K562 (cell line): ENCODE results near the gene MLLT3. TPM values are rescaled to one million over a fixed set of nuclear protein-coding genes. Genes with fewer than 3 reads are reported as not detected.

Source experiments
- BRCA1 ChIP-seq, 2 experiments: fragments of 450-650 bp in 1 of 2; sonication (generic) in 1 of 2; formaldehyde crosslinking in 1 of 2; IDR thresholded peaks; 2 replicates each; pipeline versions ENCODE4 v1.5.0 to v1.6.1; 2017 to 2020; ENCODE audit warnings: mild to moderate bottlenecking in 1 of 2, missing genetic modification reagents in 1 of 2
- HDGF ChIP-seq: fragments of 450-650 bp; IDR thresholded peaks from 2 replicates; pipeline ENCODE4 v1.6.1; 2016
- PCBP2 ChIP-seq: fragments of 200-400 bp; formaldehyde crosslinking; IDR thresholded peaks from 2 replicates; pipeline ENCODE4 v1.6.1; 2018; ENCODE audit warnings: low read length, low read depth, mild to moderate bottlenecking, moderate library complexity; ENCODE audit not compliant: poor library complexity, severe bottlenecking
- RB1 ChIP-seq: fragments of 450-650 bp; IDR thresholded peaks from 2 replicates; pipeline ENCODE4 v1.6.1; 2017; ENCODE audit warnings: low read depth, mild to moderate bottlenecking
- RBM22 ChIP-seq: fragments of 200-400 bp; formaldehyde crosslinking; IDR thresholded peaks from 2 replicates; pipeline ENCODE4 v1.6.1; 2018; ENCODE audit warnings: low read length, low read depth; ENCODE audit not compliant: poor library complexity, severe bottlenecking
- TCF15 ChIP-seq: fragments of 250-450 bp; sonication (Bioruptor Pico); IDR thresholded peaks from 2 replicates; pipeline ENCODE4 v1.8.0; 2022; ENCODE audit warnings: moderate library complexity, mild to moderate bottlenecking, inconsistent platforms
- ZNF76 ChIP-seq: fragments of 250-450 bp; sonication (Bioruptor Pico); IDR thresholded peaks from 2 replicates; pipeline ENCODE4 v1.4.0; 2020; ENCODE audit warnings: mild to moderate bottlenecking, moderate library complexity, borderline replicate concordance
- polyA plus RNA-seq, 8 experiments: library from polyadenylated mRNA; depleted of rRNA in 4 of 8; stranded (reverse) in 5 of 8; unstranded in 3 of 8; fragments of >200 nt; fragmentation: Nextera tagmentation in 2 of 8; fragmentation: Illumina TruSeq in 1 of 8; extraction: Ambion mirVana in 2 of 8; extraction: Trizol in 1 of 8; gene quantifications; 2 replicates each; pipeline versions ENCODE4 v1.2.1 to v1.2.3, GENCODE V29; 2011 to 2014; ENCODE audit warnings: inconsistent platforms in 1 of 8, missing spikeins in 1 of 8
- total RNA-seq, 7 experiments: library from RNA; depleted of rRNA in 6 of 7; stranded (reverse); fragments of >200 nt in 6 of 7; fragmentation: Illumina TruSeq in 2 of 7; extraction: Trizol in 2 of 7; gene quantifications; 2 replicates each; pipeline versions ENCODE4 v1.2.1 to v1.2.3, GENCODE V29; 2011 to 2021; ENCODE audit warnings: low replicate concordance in 1 of 7
- TF ChIP-seq, protein P1 (sequence below): fragments of 450-650 bp; formaldehyde crosslinking; IDR thresholded peaks from 2 replicates; pipeline ENCODE4 v1.4.0; 2022; ENCODE audit warnings: missing genetic modification characterization
- TF ChIP-seq, protein P2 (sequence below): fragments of 250-450 bp; sonication (Bioruptor Pico); IDR thresholded peaks from 2 replicates; pipeline ENCODE4 v1.4.0; 2020; ENCODE audit warnings: mild to moderate bottlenecking, moderate library complexity
- TF ChIP-seq, protein P3 (sequence below): fragments of 150-350 bp; conservative IDR thresholded peaks from 2 replicates; pipeline ENCODE4 v1.6.1; 2014; ENCODE audit warnings: low read length

The MLLT3 gene
- total and polyA plus RNA-seq, 9 of the 15 experiments (the other 6 are each of a cell fraction or from before 2014, with no cell fraction given): 0.07 to 0.42 (median 0.22) TPM; not detected in 4

DNA sequence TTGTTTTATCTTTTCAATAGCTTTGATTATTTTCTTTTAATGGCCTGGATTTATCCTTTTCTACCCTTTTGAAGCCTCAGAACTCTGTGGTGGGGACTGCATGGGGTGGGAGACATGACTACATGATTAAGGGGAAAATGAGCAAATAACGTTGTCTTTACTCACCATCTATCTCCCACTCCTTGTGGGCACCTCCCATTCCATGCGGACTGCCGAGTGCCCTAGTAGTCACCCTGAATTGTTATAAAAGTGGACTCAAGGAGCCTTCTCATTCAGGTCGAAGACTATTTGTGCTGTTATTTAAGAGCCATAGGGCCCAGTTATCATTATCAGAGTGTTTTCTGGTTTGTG is 281.8 kb downstream of the MLLT3 start (continued):
- TF ChIP-seq, protein P1, sequence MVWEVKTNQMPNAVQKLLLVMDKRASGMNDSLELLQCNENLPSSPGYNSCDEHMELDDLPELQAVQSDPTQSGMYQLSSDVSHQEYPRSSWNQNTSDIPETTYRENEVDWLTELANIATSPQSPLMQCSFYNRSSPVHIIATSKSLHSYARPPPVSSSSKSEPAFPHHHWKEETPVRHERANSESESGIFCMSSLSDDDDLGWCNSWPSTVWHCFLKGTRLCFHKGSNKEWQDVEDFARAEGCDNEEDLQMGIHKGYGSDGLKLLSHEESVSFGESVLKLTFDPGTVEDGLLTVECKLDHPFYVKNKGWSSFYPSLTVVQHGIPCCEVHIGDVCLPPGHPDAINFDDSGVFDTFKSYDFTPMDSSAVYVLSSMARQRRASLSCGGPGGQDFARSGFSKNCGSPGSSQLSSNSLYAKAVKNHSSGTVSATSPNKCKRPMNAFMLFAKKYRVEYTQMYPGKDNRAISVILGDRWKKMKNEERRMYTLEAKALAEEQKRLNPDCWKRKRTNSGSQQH: no peak
- TF ChIP-seq ZNF76 (CRISPR knock-in tag) (no peak), BRCA1 (IDR thresholded peaks at IDR 0.05) (no peak), BRCA1 (CRISPR knock-in tag; IDR thresholded peaks at IDR 0.05) (no peak), PCBP2 (no peak), RBM22 (no peak), HDGF (no peak), RB1 (no peak), TCF15 (no peak)
- TF ChIP-seq, protein P2, sequence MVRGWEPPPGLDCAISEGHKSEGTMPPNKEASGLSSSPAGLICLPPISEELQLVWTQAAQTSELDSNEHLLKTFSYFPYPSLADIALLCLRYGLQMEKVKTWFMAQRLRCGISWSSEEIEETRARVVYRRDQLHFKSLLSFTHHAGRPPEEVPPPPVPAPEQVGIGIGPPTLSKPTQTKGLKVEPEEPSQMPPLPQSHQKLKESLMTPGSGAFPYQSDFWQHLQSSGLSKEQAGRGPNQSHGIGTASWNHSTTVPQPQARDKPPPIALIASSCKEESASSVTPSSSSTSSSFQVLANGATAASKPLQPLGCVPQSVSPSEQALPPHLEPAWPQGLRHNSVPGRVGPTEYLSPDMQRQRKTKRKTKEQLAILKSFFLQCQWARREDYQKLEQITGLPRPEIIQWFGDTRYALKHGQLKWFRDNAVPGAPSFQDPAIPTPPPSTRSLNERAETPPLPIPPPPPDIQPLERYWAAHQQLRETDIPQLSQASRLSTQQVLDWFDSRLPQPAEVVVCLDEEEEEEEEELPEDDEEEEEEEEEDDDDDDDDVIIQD (CRISPR knock-in tag): no peak
- TF ChIP-seq, protein P3, sequence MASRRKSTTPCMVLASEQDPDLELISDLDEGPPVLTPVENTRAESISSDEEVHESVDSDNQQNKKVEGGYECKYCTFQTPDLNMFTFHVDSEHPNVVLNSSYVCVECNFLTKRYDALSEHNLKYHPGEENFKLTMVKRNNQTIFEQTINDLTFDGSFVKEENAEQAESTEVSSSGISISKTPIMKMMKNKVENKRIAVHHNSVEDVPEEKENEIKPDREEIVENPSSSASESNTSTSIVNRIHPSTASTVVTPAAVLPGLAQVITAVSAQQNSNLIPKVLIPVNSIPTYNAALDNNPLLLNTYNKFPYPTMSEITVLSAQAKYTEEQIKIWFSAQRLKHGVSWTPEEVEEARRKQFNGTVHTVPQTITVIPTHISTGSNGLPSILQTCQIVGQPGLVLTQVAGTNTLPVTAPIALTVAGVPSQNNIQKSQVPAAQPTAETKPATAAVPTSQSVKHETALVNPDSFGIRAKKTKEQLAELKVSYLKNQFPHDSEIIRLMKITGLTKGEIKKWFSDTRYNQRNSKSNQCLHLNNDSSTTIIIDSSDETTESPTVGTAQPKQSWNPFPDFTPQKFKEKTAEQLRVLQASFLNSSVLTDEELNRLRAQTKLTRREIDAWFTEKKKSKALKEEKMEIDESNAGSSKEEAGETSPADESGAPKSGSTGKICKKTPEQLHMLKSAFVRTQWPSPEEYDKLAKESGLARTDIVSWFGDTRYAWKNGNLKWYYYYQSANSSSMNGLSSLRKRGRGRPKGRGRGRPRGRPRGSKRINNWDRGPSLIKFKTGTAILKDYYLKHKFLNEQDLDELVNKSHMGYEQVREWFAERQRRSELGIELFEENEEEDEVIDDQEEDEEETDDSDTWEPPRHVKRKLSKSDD: no peak
